Measurements from ENCODE around the gene PSME3IP1. TPM values are rescaled to one million over a fixed set of nuclear protein-coding genes. Genes with fewer than 3 reads are reported as not detected.

The PSME3IP1 gene
- total and polyA plus RNA-seq, 2 experiments from 2014 or later: 78.0 to 105 TPM

DNA sequence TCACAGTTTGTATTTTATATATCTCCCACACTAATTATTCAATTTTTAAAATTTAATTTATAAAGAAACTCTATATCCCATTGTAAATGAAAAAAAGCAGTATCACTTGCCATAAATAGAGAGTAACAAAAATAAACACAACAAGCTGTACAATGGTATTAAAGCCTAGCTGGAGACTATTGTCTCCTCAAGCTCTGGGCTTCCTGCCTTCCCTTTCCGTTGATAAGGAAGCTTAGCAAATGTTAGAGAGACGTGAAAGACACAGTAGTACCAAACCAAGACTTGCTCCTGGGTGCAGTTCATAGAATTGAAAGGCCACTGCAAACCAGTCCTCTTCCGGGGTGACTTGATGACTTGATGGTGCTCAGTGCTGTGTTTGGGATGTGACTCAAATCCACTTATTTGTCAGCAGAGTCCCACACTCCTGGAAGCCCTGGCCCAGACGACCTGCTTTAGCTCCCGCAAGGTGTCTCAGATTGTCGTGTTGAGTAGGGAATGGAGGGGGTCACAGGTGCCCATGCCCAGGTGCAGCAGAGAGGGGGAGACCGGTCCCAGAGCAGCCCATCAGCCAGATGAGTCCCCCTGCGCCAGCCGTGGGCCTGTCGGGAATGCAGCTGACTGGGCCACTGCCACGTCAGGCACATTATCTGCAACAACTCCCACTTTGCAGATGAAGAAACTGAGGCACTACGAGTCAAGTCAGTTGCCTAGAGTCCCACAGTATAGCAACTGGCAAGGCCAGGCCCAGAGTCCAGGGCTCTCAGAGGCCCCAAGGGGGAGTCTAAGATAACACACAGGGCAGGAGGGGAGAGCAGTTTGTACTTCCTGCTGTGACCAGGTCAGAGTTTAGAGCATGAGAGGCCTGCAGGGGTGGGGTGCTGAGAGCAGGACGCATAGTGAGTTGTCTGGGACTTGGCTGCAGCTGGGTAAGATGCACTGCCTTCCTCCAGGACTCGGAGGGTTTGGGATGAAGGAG lies 40.5 kb downstream of the PSME3IP1 start (continued):
- TF ChIP-seq, protein P1, sequence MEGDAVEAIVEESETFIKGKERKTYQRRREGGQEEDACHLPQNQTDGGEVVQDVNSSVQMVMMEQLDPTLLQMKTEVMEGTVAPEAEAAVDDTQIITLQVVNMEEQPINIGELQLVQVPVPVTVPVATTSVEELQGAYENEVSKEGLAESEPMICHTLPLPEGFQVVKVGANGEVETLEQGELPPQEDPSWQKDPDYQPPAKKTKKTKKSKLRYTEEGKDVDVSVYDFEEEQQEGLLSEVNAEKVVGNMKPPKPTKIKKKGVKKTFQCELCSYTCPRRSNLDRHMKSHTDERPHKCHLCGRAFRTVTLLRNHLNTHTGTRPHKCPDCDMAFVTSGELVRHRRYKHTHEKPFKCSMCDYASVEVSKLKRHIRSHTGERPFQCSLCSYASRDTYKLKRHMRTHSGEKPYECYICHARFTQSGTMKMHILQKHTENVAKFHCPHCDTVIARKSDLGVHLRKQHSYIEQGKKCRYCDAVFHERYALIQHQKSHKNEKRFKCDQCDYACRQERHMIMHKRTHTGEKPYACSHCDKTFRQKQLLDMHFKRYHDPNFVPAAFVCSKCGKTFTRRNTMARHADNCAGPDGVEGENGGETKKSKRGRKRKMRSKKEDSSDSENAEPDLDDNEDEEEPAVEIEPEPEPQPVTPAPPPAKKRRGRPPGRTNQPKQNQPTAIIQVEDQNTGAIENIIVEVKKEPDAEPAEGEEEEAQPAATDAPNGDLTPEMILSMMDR (conservative IDR thresholded peaks at IDR 0.05; ENCODE audit: low read depth in 2 of 2): no peak
- TF ChIP-seq, protein P2, sequence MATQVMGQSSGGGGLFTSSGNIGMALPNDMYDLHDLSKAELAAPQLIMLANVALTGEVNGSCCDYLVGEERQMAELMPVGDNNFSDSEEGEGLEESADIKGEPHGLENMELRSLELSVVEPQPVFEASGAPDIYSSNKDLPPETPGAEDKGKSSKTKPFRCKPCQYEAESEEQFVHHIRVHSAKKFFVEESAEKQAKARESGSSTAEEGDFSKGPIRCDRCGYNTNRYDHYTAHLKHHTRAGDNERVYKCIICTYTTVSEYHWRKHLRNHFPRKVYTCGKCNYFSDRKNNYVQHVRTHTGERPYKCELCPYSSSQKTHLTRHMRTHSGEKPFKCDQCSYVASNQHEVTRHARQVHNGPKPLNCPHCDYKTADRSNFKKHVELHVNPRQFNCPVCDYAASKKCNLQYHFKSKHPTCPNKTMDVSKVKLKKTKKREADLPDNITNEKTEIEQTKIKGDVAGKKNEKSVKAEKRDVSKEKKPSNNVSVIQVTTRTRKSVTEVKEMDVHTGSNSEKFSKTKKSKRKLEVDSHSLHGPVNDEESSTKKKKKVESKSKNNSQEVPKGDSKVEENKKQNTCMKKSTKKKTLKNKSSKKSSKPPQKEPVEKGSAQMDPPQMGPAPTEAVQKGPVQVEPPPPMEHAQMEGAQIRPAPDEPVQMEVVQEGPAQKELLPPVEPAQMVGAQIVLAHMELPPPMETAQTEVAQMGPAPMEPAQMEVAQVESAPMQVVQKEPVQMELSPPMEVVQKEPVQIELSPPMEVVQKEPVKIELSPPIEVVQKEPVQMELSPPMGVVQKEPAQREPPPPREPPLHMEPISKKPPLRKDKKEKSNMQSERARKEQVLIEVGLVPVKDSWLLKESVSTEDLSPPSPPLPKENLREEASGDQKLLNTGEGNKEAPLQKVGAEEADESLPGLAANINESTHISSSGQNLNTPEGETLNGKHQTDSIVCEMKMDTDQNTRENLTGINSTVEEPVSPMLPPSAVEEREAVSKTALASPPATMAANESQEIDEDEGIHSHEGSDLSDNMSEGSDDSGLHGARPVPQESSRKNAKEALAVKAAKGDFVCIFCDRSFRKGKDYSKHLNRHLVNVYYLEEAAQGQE (IDR thresholded peaks at IDR 0.05; ENCODE audit: unreplicated experiment): no peak
- TF ChIP-seq POLR2AphosphoS5 (IDR thresholded peaks at IDR 0.05; ENCODE audit: low read depth) (no peak), STAT1 (IDR thresholded peaks at IDR 0.05; ENCODE audit: unreplicated experiment) (no peak)
- TF ChIP-seq, protein P3, sequence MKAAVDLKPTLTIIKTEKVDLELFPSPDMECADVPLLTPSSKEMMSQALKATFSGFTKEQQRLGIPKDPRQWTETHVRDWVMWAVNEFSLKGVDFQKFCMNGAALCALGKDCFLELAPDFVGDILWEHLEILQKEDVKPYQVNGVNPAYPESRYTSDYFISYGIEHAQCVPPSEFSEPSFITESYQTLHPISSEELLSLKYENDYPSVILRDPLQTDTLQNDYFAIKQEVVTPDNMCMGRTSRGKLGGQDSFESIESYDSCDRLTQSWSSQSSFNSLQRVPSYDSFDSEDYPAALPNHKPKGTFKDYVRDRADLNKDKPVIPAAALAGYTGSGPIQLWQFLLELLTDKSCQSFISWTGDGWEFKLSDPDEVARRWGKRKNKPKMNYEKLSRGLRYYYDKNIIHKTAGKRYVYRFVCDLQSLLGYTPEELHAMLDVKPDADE (IDR thresholded peaks at IDR 0.05): no peak

DNA sequence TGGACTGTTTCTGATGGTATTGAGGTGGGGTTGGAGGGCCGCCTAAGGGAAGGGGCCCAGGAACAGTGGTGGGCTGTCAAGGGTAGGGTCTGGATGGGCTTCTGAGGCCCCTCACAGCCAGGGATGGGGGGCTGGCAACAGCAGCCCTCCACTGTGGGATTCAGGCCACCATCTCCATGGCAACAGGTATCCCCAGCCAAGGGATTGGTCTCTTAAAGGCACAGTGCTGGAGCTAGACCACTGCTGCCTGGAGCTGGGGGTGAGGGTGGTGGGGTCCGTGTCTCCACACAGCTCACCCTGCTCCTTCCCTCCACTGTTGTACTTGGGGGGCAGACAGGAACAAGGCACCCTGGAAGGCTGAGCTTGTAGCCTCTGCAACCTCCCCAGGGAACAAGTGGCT lies 41.8 kb downstream of the PSME3IP1 start:
- Histone ChIP-seq H3K36me3 (ENCODE audit: insufficient read depth) (no peaks in the 10 kb centered on the region), H3K4me3 (no peak overlapping the region), H3K79me2 (replicated peaks; ENCODE audit: insufficient read depth) (no peaks in the 10 kb centered on the region), H3F3A (replicated peaks; ENCODE audit: low read depth) (no peaks in the 10 kb centered on the region), H3K9me2 (ENCODE audit: insufficient read depth) (no peaks in the 10 kb centered on the region), H3K27ac (ENCODE audit: low read depth) (no peak overlapping the region), H3K4me1 (ENCODE audit: insufficient read depth) (peaks cover 27% of the 10 kb centered on the region), H2AFZ (no peak overlapping the region), H3K4me2 (no peak overlapping the region), H4K20me1 (replicated peaks; ENCODE audit: insufficient read depth) (no peaks in the 10 kb centered on the region), H3K27me3 (ENCODE audit: insufficient read depth) (no peaks in the 10 kb centered on the region)
- peaks cover 22% of the 10 kb centered on the region for H3K27me3 Mint-ChIP-seq (ENCODE audit: insufficient read depth, low read depth, poor library complexity)
- ATAC-seq (no peak), DNase-seq (ENCODE audit: low spot score) (no peak)
- H3K36me3 Mint-ChIP-seq (ENCODE audit: low read depth): no peaks in the 10 kb centered on the region; the same call in 2 of the 3 replicates
- no peak overlapping the region for H3K27ac Mint-ChIP-seq
- no peak overlapping the region for H3K4me3 Mint-ChIP-seq
- H3K9me3 Mint-ChIP-seq: no peaks in the 10 kb centered on the region; the same call in 2 of the 3 replicates
- H3K4me1 Mint-ChIP-seq: peaks cover 41% of the 10 kb centered on the region
- no peak for TF ChIP-seq EZH2 (IDR thresholded peaks at IDR 0.05; ENCODE audit: low read depth, unreplicated experiment)
- TF ChIP-seq POLR2AphosphoS5 (IDR thresholded peaks at IDR 0.05; ENCODE audit: low read depth): no peak
- TF ChIP-seq ZNF331 (CRISPR knock-in tag; IDR thresholded peaks at IDR 0.05; ENCODE audit: low read depth): no peak
- no peak for TF ChIP-seq JUNB (IDR thresholded peaks at IDR 0.05; ENCODE audit: unreplicated experiment)
- TF ChIP-seq, protein P1 (conservative IDR thresholded peaks at IDR 0.05; ENCODE audit: low read depth in 2 of 2): no peak

Measured in GM23338 (cell line).